RWPE1 (cell line): ENCODE measurements around the gene CMPK2.
"Not testable (repeated sequence)": the region's sequence is repeated elsewhere in the genome, so short reads cannot be mapped to it uniquely, and the experiment has no call there.

ENCODE experiments used
- CTCF ChIA-PET: fragments of 350-600 bp; sonication (Branson Sonifier 250); formaldehyde crosslinking; extraction: SDS; loops from one replicate; lab custom pipeline; 2021; lab: Yijun Ruan, JAX
- POLR2A ChIA-PET: fragments of 400-600 bp; formaldehyde crosslinking; extraction: SDS; loops from one replicate; lab custom pipeline; 2020; ENCODE audit warnings: antibody characterized with exemption; ENCODE audit not compliant: low non-redundant PET; lab: Yijun Ruan, JAX
- DNase-seq: peaks from one replicate; pipeline ENCODE4 v3.0.0; 2012; ENCODE audit warnings: low spot score
- H3K27ac ChIP-seq: fragments of 450-650 bp; 2 replicates; pipeline ENCODE4 v1.5.1; 2017
- TF ChIP-seq, protein P1 (sequence below): fragments of 450-650 bp; conservative IDR thresholded peaks from 2 replicates; pipeline ENCODE4 v1.5.1; 2017; ENCODE audit warnings: low read depth, mild to moderate bottlenecking

The CMPK2 gene

DNA sequence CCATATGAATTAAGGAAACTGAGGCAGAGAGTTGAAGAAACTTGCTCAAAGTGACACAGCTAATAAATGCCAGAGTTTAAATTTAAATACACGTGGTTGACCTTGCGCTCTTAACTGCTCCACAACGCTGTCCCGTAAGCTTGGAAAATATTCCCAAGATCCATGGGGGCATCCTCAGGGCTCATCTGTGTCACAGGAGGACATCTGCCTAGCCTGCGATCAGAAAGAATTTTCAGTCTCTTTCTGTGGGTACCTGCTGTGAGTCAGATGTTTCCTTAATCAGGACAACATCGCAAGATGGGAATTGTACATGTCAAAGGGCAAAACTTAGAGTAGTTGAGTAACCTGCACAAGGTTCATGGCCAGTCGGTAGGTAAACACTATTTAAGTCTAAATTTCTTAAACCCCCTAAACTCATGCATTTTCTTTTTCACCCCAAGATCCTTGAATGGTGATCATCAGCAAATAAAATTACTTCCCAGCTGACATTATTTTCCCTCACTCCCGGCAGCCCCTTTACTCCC is 1.4 kb downstream of the CMPK2 start:
- DNase-seq, result no peak
- CTCF ChIA-PET, result no interaction called here
- TF ChIP-seq, protein P1, sequence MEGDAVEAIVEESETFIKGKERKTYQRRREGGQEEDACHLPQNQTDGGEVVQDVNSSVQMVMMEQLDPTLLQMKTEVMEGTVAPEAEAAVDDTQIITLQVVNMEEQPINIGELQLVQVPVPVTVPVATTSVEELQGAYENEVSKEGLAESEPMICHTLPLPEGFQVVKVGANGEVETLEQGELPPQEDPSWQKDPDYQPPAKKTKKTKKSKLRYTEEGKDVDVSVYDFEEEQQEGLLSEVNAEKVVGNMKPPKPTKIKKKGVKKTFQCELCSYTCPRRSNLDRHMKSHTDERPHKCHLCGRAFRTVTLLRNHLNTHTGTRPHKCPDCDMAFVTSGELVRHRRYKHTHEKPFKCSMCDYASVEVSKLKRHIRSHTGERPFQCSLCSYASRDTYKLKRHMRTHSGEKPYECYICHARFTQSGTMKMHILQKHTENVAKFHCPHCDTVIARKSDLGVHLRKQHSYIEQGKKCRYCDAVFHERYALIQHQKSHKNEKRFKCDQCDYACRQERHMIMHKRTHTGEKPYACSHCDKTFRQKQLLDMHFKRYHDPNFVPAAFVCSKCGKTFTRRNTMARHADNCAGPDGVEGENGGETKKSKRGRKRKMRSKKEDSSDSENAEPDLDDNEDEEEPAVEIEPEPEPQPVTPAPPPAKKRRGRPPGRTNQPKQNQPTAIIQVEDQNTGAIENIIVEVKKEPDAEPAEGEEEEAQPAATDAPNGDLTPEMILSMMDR, result no peak
- no peak overlapping the region for H3K27ac ChIP-seq
- POLR2A ChIA-PET, result no interaction called here

GRCh38 chr2:6863792-6864191 is 1.9 kb downstream of the CMPK2 start:
- H3K27ac ChIP-seq, result no peak overlapping the region
- ChIA-PET POLR2A (no interaction called here), CTCF (no interaction called here)
- no peak for DNase-seq
- TF ChIP-seq, protein P1, result no peak

- ChIA-PET POLR2A (no interaction called here), CTCF (no interaction called here)
- no peak for DNase-seq
- H3K27ac ChIP-seq, result no peak overlapping the region
- TF ChIP-seq, protein P1, result no peak
Observed at GRCh38 chr2:6860296-6860695, 5.4 kb downstream of the CMPK2 start.

DNA sequence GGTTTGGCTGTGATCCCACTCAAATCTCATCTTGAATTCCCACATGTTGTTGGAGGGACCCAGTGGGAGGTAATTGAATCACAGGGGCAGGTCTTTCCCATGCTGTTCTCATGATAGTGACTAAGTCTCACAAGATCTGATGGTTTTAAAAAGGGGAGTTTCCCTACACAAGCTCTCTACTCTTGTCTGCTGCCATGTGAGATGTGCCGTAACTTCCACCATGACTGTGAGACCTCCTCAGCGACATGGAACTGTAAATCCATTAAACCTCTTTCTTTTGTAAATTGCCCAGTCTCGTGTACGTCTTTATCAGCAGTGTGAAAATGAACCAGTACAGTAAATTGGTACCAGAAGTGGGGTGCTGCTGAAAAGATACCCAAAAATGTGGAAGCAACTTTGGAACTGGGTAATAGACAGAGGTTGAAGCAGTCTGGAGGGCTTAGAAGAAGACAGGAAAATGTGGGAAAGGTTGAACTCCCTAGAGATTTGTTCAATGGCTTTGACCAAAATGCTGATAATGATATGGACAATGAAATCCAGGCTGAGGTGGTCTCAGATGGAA is 7.2 kb downstream of the CMPK2 start:
- DNase-seq, CTCF ChIA-PET, POLR2A ChIA-PET, H3K27ac ChIP-seq: not testable (repeated sequence)

- TF ChIP-seq, protein P1, result no peak
- ChIA-PET POLR2A (no interaction called here), CTCF (no interaction called here)
- H3K27ac ChIP-seq, result no peak overlapping the region
- no peak for DNase-seq
Observed at GRCh38 chr2:6856548-6856920, 9.2 kb downstream of the CMPK2 start.

GRCh38 chr2:6855860-6856547 is 9.7 kb downstream of the CMPK2 start:
- TF ChIP-seq, protein P1, result no peak
- POLR2A ChIA-PET, result no interaction called here
- peak; percentile 18 for DNase-seq
- CTCF ChIA-PET, result no interaction called here
- no peak overlapping the region for H3K27ac ChIP-seq

- DNase-seq, result no peak
- no peak overlapping the region for H3K27ac ChIP-seq
- TF ChIP-seq, protein P1, result no peak
- POLR2A ChIA-PET, result no interaction called here
- CTCF ChIA-PET, result no interaction called here
Observed at GRCh38 chr2:6854416-6854815, 11.3 kb downstream of the CMPK2 start.
